ENCODE measurements around the gene XXYLT1.

Gene XXYLT1

GRCh38 chr3:195135917-195136316 is 135.0 kb downstream of the XXYLT1 start:
- H3K4me1 ChIP-seq, result no peaks in the 10 kb centered on the region
- H3K4me3 ChIP-seq, result no peak overlapping the region
- no peak for TF ChIP-seq CTCF (IDR thresholded peaks at IDR 0.05)
- no peaks in the 10 kb centered on the region for H3K36me3 ChIP-seq
- no peaks in the 10 kb centered on the region for H3K9me3 ChIP-seq
- DNase-seq, result no peak
- H3K27me3 ChIP-seq, result no peaks in the 10 kb centered on the region
- no peak overlapping the region for H3K27ac ChIP-seq
- intact Hi-C loops (cut with DNase I; ENCODE audit: low total_unique reads), result no loop called here

GRCh38 chr3:195134431-195134830 is 136.5 kb downstream of the XXYLT1 start:
- TF ChIP-seq CTCF (IDR thresholded peaks at IDR 0.05), result no peak
- intact Hi-C loops (cut with DNase I; ENCODE audit: low total_unique reads), result no loop called here
- Histone ChIP-seq H3K27ac (no peak overlapping the region), H3K4me1 (no peaks in the 10 kb centered on the region), H3K36me3 (no peaks in the 10 kb centered on the region), H3K9me3 (no peaks in the 10 kb centered on the region), H3K27me3 (no peaks in the 10 kb centered on the region), H3K4me3 (no peak overlapping the region)
- DNase-seq, result no peak

GRCh38 chr3:195133462-195133861 is 137.5 kb downstream of the XXYLT1 start:
- TF ChIP-seq CTCF (IDR thresholded peaks at IDR 0.05), result no peak
- Histone ChIP-seq H3K9me3 (no peaks in the 10 kb centered on the region), H3K27ac (no peak overlapping the region), H3K36me3 (no peaks in the 10 kb centered on the region), H3K4me1 (no peaks in the 10 kb centered on the region), H3K27me3 (no peaks in the 10 kb centered on the region), H3K4me3 (no peak overlapping the region)
- DNase-seq, result no peak
- intact Hi-C loops (cut with DNase I; ENCODE audit: low total_unique reads), result no loop called here

GRCh38 chr3:195133013-195133412 is 137.9 kb downstream of the XXYLT1 start:
- TF ChIP-seq CTCF (IDR thresholded peaks at IDR 0.05), result no peak
- DNase-seq, result no peak
- Histone ChIP-seq H3K27me3 (no peaks in the 10 kb centered on the region), H3K27ac (no peak overlapping the region), H3K4me3 (no peak overlapping the region), H3K9me3 (no peaks in the 10 kb centered on the region), H3K4me1 (no peaks in the 10 kb centered on the region), H3K36me3 (no peaks in the 10 kb centered on the region)
- intact Hi-C loops (cut with DNase I; ENCODE audit: low total_unique reads), result no loop called here

- no peaks in the 10 kb centered on the region for H3K27me3 ChIP-seq
- H3K4me3 ChIP-seq, result no peak overlapping the region
- no peaks in the 10 kb centered on the region for H3K36me3 ChIP-seq
- H3K9me3 ChIP-seq, result no peaks in the 10 kb centered on the region
- no peak for TF ChIP-seq CTCF (IDR thresholded peaks at IDR 0.05)
- intact Hi-C loops (cut with DNase I; ENCODE audit: low total_unique reads), result no loop called here
- H3K4me1 ChIP-seq, result no peaks in the 10 kb centered on the region
- no peak for DNase-seq
- no peak overlapping the region for H3K27ac ChIP-seq
These were observed 139.8 kb downstream of the XXYLT1 start for GRCh38 chr3:195131176-195131575.

All from tibial artery (tissue), 4 donors.